Endothelial cell of umbilical vein (primary cell): ENCODE measurements around the gene RARRES1. TPM values are rescaled to one million over a fixed set of nuclear protein-coding genes. Genes with fewer than 3 reads are reported as not detected.

ENCODE experiments used
- BruUV-seq: library from RNA; stranded (reverse); fragments of 400-500 nt; replicated peaks from 2 replicates; lab custom pipeline; 2021; lab: Mats Ljungman, UMichigan
- CTCF ChIA-PET: fragments of 300-600, 350-600 bp; sonication (Branson Sonifier 250); formaldehyde crosslinking; loops from one replicate; lab custom pipeline; 2021; ENCODE audit warnings: antibody characterized with exemption, inconsistent platforms; lab: Charles Lee
- POLR2A ChIA-PET: fragments of 300-600, 350-600 bp; sonication (Branson Sonifier 250); formaldehyde crosslinking; loops from one replicate; lab custom pipeline; 2021; ENCODE audit warnings: antibody characterized with exemption, inconsistent platforms; lab: Charles Lee
- DNase-seq: peaks from one replicate; pipeline ENCODE4 v3.0.0-alpha.2; 2011; ENCODE audit warnings: low read depth, low spot score
- FAIRE-seq: peaks from 2 replicates; lab custom pipeline; 2011; peaks lifted over from hg19 to GRCh38; lab: Jason Lieb, UNC
- H2AFZ ChIP-seq: 2 replicates; pipeline ENCODE4 v1.6.0; 2012; ENCODE audit warnings: low read depth, low read length, control low read depth, inconsistent platforms
- H3K27ac ChIP-seq: 2 replicates; pipeline ENCODE4 v1.5.1; 2011; ENCODE audit warnings: low read depth, mild to moderate bottlenecking, control low read depth, low read length, moderate library complexity; ENCODE audit not compliant: insufficient read depth
- H3K27me3 ChIP-seq, 2 experiments: 2 replicates each; pipeline versions ENCODE4 v1.6.0 to v1.6.1; 2011; ENCODE audit warnings: low read length in 2 of 2, mixed read lengths in 1 of 2; ENCODE audit not compliant: control insufficient read depth in 2 of 2, insufficient read depth in 2 of 2
- H3K36me3 ChIP-seq, 2 experiments: 2 replicates in 1 of 2; 3 replicates in 1 of 2; pipeline ENCODE4 v1.5.1; 2011; ENCODE audit warnings: low read length in 2 of 2, mild to moderate bottlenecking in 1 of 2, moderate library complexity in 1 of 2; ENCODE audit not compliant: control insufficient read depth in 2 of 2, insufficient read depth in 2 of 2; ENCODE audit errors: extremely low read depth in 1 of 2
- H3K4me1 ChIP-seq: 3 replicates; pipeline ENCODE4 v1.5.1; 2011; ENCODE audit warnings: mild to moderate bottlenecking, low read length; ENCODE audit not compliant: control insufficient read depth, insufficient read depth; ENCODE audit errors: extremely low read depth
- H3K4me2 ChIP-seq: 2 replicates; pipeline ENCODE4 v1.6.1; 2011; ENCODE audit warnings: low read length, control low read depth, mixed read lengths; ENCODE audit not compliant: insufficient read depth
- H3K4me3 ChIP-seq, 3 experiments: fragments of 200-600 bp in 1 of 3; sonication (generic), shearing (Covaris generic) in 1 of 3; replicated peaks in 1 of 3; 2 replicates each; pipeline ENCODE4 v1.5.1; 2011 to 2016; ENCODE audit warnings: control low read depth in 3 of 3, low read length in 3 of 3, mild to moderate bottlenecking in 2 of 3, inconsistent platforms in 1 of 3, low read depth in 1 of 3, moderate library complexity in 1 of 3; ENCODE audit not compliant: insufficient read depth in 1 of 3
- H3K79me2 ChIP-seq: 2 replicates; pipeline ENCODE4 v1.6.0; 2012; ENCODE audit warnings: low read length, inconsistent platforms; ENCODE audit not compliant: control insufficient read depth, insufficient read depth
- H3K9ac ChIP-seq: replicated peaks from 2 replicates; pipeline ENCODE3; 2011; ENCODE audit warnings: low read length, control low read depth; ENCODE audit not compliant: insufficient read depth; ENCODE audit errors: extremely low read depth
- H3K9me1 ChIP-seq: replicated peaks from 3 replicates; pipeline ENCODE4 v1.6.0; 2011; ENCODE audit warnings: mild to moderate bottlenecking, low read length; ENCODE audit not compliant: control insufficient read depth, insufficient read depth; ENCODE audit errors: extremely low read depth
- H3K9me3 ChIP-seq: replicated peaks from 2 replicates; pipeline ENCODE4 v1.5.1; 2012; ENCODE audit warnings: low read length, inconsistent platforms; ENCODE audit not compliant: control insufficient read depth, insufficient read depth
- H4K20me1 ChIP-seq: replicated peaks from 2 replicates; pipeline ENCODE3; 2011; ENCODE audit warnings: mild to moderate bottlenecking, low read length; ENCODE audit not compliant: control insufficient read depth, insufficient read depth; ENCODE audit errors: extremely low read depth
- EZH2 ChIP-seq: IDR thresholded peaks from 2 replicates; pipeline ENCODE4 v1.6.1; 2012; ENCODE audit warnings: borderline replicate concordance, low read depth, mild to moderate bottlenecking, moderate library complexity, low read length, inconsistent platforms; ENCODE audit not compliant: severe bottlenecking
- FOS ChIP-seq: IDR thresholded peaks from 2 replicates; pipeline ENCODE4 v1.6.1; 2011; ENCODE audit warnings: mild to moderate bottlenecking, low read length, moderate library complexity, borderline replicate concordance; ENCODE audit not compliant: insufficient read depth
- GATA2 ChIP-seq: IDR thresholded peaks from 2 replicates; pipeline ENCODE4 v1.7.0; 2011; ENCODE audit warnings: low read depth, mild to moderate bottlenecking, moderate library complexity, mixed read lengths, low read length; ENCODE audit not compliant: insufficient read length, insufficient read depth
- JUN ChIP-seq: IDR thresholded peaks from 2 replicates; pipeline ENCODE4 v1.6.1; 2011; ENCODE audit warnings: borderline replicate concordance, low read depth; ENCODE audit not compliant: insufficient read length, insufficient read depth
- MAX ChIP-seq: IDR thresholded peaks from 2 replicates; pipeline ENCODE4 v1.6.1; 2011; ENCODE audit not compliant: insufficient read depth, insufficient read length
- MYC ChIP-seq: IDR thresholded peaks from one replicate; pipeline ENCODE4 v1.6.1; 2011; ENCODE audit warnings: mild to moderate bottlenecking, low read depth, low read length
- POLR2A ChIP-seq: IDR thresholded peaks from 2 replicates; pipeline ENCODE4 v1.6.1; 2012; ENCODE audit warnings: low read depth, mild to moderate bottlenecking, control low read depth, low read length
- POLR2AphosphoS5 ChIP-seq: IDR thresholded peaks from 2 replicates; pipeline ENCODE4 v1.6.1; 2012; ENCODE audit warnings: low read depth, mild to moderate bottlenecking, control low read depth, low read length, moderate library complexity; ENCODE audit not compliant: insufficient read depth
- dilution Hi-C: fragments of 300-500 bp; cut with MboI; formaldehyde crosslinking; loops from one replicate; pipeline ENCODE4 v1.15.0; 2019; ENCODE audit warnings: low sequenced_read_pairs; ENCODE audit not compliant: extremely low pct_ligation_motif_present
- intact Hi-C: fragments of 100-400 bp; cut with micrococcal nuclease; formaldehyde crosslinking; loops from one replicate; pipeline ENCODE4 v1.10.0; 2022
- polyA plus RNA-seq, 4 experiments: library from polyadenylated mRNA; depleted of rRNA in 3 of 4; stranded (reverse) in 3 of 4; unstranded in 1 of 4; fragments of >200 nt; gene quantifications; 2 replicates each; pipeline versions ENCODE4 v1.2.1 to v1.2.3, GENCODE V29; 2011 to 2012; ENCODE audit warnings: missing spikeins in 1 of 4
- total RNA-seq: library from RNA; stranded (reverse); gene quantifications from 2 replicates; pipeline ENCODE4 v1.2.3, GENCODE V29; 2021
- TF ChIP-seq, protein P1 (sequence below), 2 donors: IDR thresholded peaks; 1 replicate in 1 of 2; 2 replicates in 1 of 2; pipeline ENCODE4 v1.5.1; 2011; ENCODE audit warnings: low read length in 2 of 2, mild to moderate bottlenecking in 2 of 2, moderate library complexity in 2 of 2, control low read depth in 1 of 2, inconsistent platforms in 1 of 2, low read depth in 1 of 2; ENCODE audit not compliant: insufficient read depth in 1 of 2; ENCODE audit errors: extremely low read depth in 1 of 2

The RARRES1 gene
- total and polyA plus RNA-seq, 2 donors (not counting 3 experiments of a cell fraction or from before 2014, with no cell fraction given): 0.98 to 1.5 TPM

- Histone ChIP-seq H3K9me1 (no peaks in the 10 kb centered on the region), H3K27me3 (no peaks in the 10 kb centered on the region), H3K79me2 (peaks cover 12% of the 10 kb centered on the region), H4K20me1 (no peaks in the 10 kb centered on the region), H3K4me2 (no peak overlapping the region), H3K4me3 (no peak overlapping the region), H3K9ac (no peak overlapping the region), H3K4me1 (peaks cover 32% of the 10 kb centered on the region), H3K36me3 (peaks cover 16 to 41% of the 10 kb centered on the region in 2 experiments), H3K9me3 (no peaks in the 10 kb centered on the region), H2AFZ (no peak overlapping the region), H3K27ac (no peak overlapping the region)
- ChIA-PET CTCF (interaction anchor here (1.0 to 5.6 kb wide), 5 partner anchors 9 to 132 kb away, joined by 3 to 35 read pairs (median 4); partner anchors contain the start of genes GFM1 and LXN), POLR2A (no interaction called here)
- dilution Hi-C loops: no loop called here
- no peak for DNase-seq
- BruUV-seq: no TSS peak
- TF ChIP-seq EZH2 (no peak), POLR2AphosphoS5 (no peak), MAX (no peak), MYC (no peak), JUN (no peak)
- FAIRE-seq: no peak
- intact Hi-C loops: loop anchor here (5.0 kb wide), 2 partner anchors 39 to 91 kb away; partner anchors contain the start of gene MLF1
These were observed 69.0 kb downstream of the RARRES1 start for GRCh38 chr3:158663246-158663645.

DNA sequence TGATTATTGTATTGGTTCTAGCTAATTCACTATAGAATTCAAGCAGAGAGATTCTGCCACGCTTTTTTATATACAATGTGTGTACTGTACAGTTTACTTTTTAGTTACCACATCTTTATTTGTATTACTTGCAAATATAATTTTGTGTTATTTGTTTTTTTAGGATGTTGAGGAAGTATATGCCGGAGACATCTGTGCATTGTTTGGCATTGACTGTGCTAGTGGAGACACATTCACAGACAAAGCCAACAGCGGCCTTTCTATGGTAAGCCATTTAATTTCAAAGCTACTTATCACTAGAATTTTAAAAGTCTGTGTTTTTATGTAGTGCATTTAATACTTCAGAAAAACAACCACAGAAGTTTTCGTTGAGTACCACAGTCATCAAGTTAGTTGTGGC lies 71.5 kb downstream of the RARRES1 start:
- dilution Hi-C loops (no loop called here), intact Hi-C loops (loop anchor here (1.0 to 5.0 kb wide), 4 partner anchors 10 to 88 kb away; partner anchors contain the start of gene MLF1)
- POLR2A ChIA-PET: no interaction called here
- FAIRE-seq (no peak), DNase-seq (peak; percentile 84)
- Histone ChIP-seq H3K4me1 (peaks cover 28% of the 10 kb centered on the region), H3K79me2 (peaks cover 12% of the 10 kb centered on the region), H3K27ac (peak overlapping the region; percentile 95), H2AFZ (no peak overlapping the region), H3K9me1 (no peaks in the 10 kb centered on the region), H3K9ac (peak overlapping the region; percentile 51), H3K4me2 (no peak overlapping the region), H3K36me3 (peaks cover 16 to 38% of the 10 kb centered on the region in 2 experiments), H3K4me3 (no peak overlapping the region), H3K9me3 (no peaks in the 10 kb centered on the region), H3K27me3 (no peaks in the 10 kb centered on the region), H4K20me1 (no peaks in the 10 kb centered on the region)
- CTCF ChIA-PET: interaction anchor here (0.8 to 5.6 kb wide), 11 partner anchors 8 to 135 kb away, joined by 3 to 247 read pairs (median 16); partner anchors contain the start of genes GFM1 and LXN
- no peak for TF ChIP-seq EZH2
- no peak for TF ChIP-seq JUN
- TF ChIP-seq POLR2AphosphoS5: no peak
- TF ChIP-seq, protein P1, sequence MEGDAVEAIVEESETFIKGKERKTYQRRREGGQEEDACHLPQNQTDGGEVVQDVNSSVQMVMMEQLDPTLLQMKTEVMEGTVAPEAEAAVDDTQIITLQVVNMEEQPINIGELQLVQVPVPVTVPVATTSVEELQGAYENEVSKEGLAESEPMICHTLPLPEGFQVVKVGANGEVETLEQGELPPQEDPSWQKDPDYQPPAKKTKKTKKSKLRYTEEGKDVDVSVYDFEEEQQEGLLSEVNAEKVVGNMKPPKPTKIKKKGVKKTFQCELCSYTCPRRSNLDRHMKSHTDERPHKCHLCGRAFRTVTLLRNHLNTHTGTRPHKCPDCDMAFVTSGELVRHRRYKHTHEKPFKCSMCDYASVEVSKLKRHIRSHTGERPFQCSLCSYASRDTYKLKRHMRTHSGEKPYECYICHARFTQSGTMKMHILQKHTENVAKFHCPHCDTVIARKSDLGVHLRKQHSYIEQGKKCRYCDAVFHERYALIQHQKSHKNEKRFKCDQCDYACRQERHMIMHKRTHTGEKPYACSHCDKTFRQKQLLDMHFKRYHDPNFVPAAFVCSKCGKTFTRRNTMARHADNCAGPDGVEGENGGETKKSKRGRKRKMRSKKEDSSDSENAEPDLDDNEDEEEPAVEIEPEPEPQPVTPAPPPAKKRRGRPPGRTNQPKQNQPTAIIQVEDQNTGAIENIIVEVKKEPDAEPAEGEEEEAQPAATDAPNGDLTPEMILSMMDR (IDR thresholded peaks at IDR 0.05; ENCODE audit: extremely low read depth in 1 of 2, insufficient read depth in 1 of 2, low read depth in 1 of 2, low read length in 2 of 2): no peak
- TF ChIP-seq FOS: no peak
- no peak for TF ChIP-seq MYC
- TF ChIP-seq POLR2A: no peak
- TF ChIP-seq GATA2: no peak
- no TSS peak for BruUV-seq
